Naive thymus-derived CD8-positive, alpha-beta T cell (primary cell): ENCODE measurements around the gene KRTAP12-2. TPM values are rescaled to one million over a fixed set of nuclear protein-coding genes. Genes with fewer than 3 reads are reported as not detected.
"Not testable (repeated sequence)": the region's sequence is repeated elsewhere in the genome, so short reads cannot be mapped to it uniquely, and the experiment has no call there.

Source experiments
- ATAC-seq, 2 donors: fragments of 150-1000 bp; cut with Tn5 transposase in 1 of 2; sonication (Bioruptor Pico), chemical (Tn5 transposase) in 1 of 2; 1 replicate in 1 of 2; 2 replicates in 1 of 2; pipeline ENCODE4 v1.10.0; 2021; ENCODE audit warnings: mild to moderate bottlenecking in 2 of 2, moderate library complexity in 2 of 2
- POLR2A ChIA-PET: fragments of 350-600 bp; sonication (Branson Sonifier 250); formaldehyde crosslinking; loops from one replicate; lab custom pipeline; 2021; ENCODE audit warnings: antibody characterized with exemption; lab: Charles Lee
- DNase-seq, 10 donors: peaks; one replicate each; pipeline versions ENCODE4 v3.0.0 to v3.0.0-alpha.2; 2020 to 2022
- H3K27ac Mint-ChIP-seq, 10 donors: one replicate each; pipeline ENCODE4 v1.8.0; 2020 to 2022; ENCODE audit warnings: mild to moderate bottlenecking in 10 of 10, mixed read lengths in 10 of 10, moderate library complexity in 4 of 10, inconsistent platforms in 1 of 10
- H3K27me3 Mint-ChIP-seq, 5 donors: one replicate each; pipeline ENCODE4 v1.8.0; 2021 to 2022; ENCODE audit warnings: mixed read lengths in 5 of 5
- H3K36me3 Mint-ChIP-seq, 3 donors: one replicate each; pipeline ENCODE4 v1.8.0; 2020 to 2022; ENCODE audit warnings: mixed read lengths in 3 of 3, mild to moderate bottlenecking in 2 of 3, inconsistent platforms in 1 of 3
- H3K4me1 Mint-ChIP-seq, 4 donors: one replicate each; pipeline ENCODE4 v1.8.0; 2021 to 2022; ENCODE audit warnings: mixed read lengths in 4 of 4
- H3K4me3 Mint-ChIP-seq, 10 donors: one replicate each; pipeline ENCODE4 v1.8.0; 2020 to 2022; ENCODE audit warnings: mild to moderate bottlenecking in 10 of 10, mixed read lengths in 10 of 10, moderate library complexity in 6 of 10, inconsistent platforms in 1 of 10
- H3K9me3 Mint-ChIP-seq, 9 donors: one replicate each; pipeline ENCODE4 v1.8.0; 2020 to 2022; ENCODE audit warnings: mixed read lengths in 9 of 9, mild to moderate bottlenecking in 3 of 9, inconsistent platforms in 1 of 9, moderate library complexity in 1 of 9
- polyA plus RNA-seq, 3 donors: library from polyadenylated mRNA; unstranded; fragments of 300-500 nt; fragmentation: Illumina TruSeq; gene quantifications; one replicate each; pipeline ENCODE4 v1.2.3, GENCODE V29; 2021
- total RNA-seq, 8 experiments: library from RNA in 2 of 8; stranded (reverse) in 2 of 8; gene quantifications; one replicate each; pipeline ENCODE4 v1.2.3 and lab custom pipeline; 2021 to 2026

KRTAP12-2 gene
- total and polyA plus RNA-seq, 5 experiments from 2014 or later = not detected

DNA sequence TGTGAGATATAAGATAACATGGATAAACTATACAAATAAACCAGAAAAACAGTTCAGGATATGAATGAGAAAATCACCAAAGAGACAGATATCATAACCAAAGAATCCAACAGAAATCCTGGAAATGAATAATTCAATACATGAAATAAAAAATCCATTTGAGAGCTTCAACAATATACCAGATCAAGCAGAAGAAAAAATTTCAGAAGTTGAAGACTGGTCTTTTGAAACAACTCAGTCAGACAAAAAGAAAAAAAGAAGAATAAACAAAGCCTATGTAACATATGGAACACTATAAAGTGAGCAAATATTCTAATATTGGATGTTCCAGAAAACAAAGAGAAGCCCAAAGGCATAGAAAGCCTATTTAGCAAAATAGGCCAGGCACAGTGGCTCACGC is 5.2 kb upstream of the KRTAP12-2 start:
- H3K4me1 Mint-ChIP-seq = peaks cover 0 to 5% (median 4%) of the 10 kb centered on the region in 4 donors
- H3K27me3 Mint-ChIP-seq = peaks cover 0 to 1% (median 0%) of the 10 kb centered on the region in 5 donors
- H3K27ac Mint-ChIP-seq = no peak overlapping the region
- POLR2A ChIA-PET = no interaction called here
- no peak for ATAC-seq
- peaks cover 9 to 57% (median 32%) of the 10 kb centered on the region in 9 donors for H3K9me3 Mint-ChIP-seq
- peaks cover 0 to 41% (median 23%) of the 10 kb centered on the region in 3 donors for H3K36me3 Mint-ChIP-seq
- no peak for DNase-seq
- no peak overlapping the region for H3K4me3 Mint-ChIP-seq

DNA sequence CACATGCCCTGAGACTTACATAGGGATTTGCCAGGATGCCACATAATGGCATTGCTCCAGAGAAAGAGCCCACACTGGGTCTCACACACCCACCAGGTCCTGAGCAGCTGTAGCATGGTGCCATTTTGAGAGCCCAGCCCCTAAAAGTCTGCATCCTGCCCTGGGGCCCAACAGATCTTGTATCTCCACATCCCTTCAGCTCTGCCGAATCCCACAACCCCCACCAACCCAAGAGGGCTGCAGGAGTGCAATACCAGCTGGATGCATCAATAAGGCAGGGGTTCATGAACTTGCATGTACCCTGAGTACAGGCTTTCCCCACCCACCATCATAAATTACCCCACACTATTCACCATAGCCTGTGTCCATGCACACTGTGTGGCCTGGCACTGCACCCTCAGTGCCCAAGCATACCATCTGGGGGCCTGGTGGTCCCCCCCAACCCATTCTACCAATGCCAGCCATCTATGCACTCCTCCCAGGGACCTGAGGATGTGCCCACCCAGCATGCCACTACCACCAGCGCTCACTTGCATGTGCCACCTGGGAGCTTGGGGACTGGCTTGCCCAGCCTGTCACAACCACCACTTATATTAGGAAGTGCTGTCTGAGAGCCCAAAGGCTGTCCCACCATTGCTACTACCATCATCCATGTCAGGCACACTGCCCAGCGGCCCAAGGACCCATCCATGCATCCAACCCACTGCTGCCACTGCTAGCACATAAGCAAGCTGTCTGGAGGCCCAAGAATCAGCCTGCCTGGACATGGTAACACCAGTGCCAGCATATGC is 4.1 kb upstream of the KRTAP12-2 start:
- ATAC-seq (no peak), DNase-seq (no peak)
- peaks cover 0 to 1% (median 0%) of the 10 kb centered on the region in 5 donors for H3K27me3 Mint-ChIP-seq
- H3K9me3 Mint-ChIP-seq = peaks cover 9 to 55% (median 32%) of the 10 kb centered on the region in 9 donors
- POLR2A ChIA-PET = interaction anchor here (0.6 kb wide), 1 partner anchor 116 kb away, joined by 3 read pairs; no protein-coding TSS in a partner anchor
- no peak overlapping the region for H3K4me3 Mint-ChIP-seq
- peaks cover 0 to 7% (median 3%) of the 10 kb centered on the region in 4 donors for H3K4me1 Mint-ChIP-seq
- peaks cover 0 to 39% (median 23%) of the 10 kb centered on the region in 3 donors for H3K36me3 Mint-ChIP-seq
- H3K27ac Mint-ChIP-seq = no peak overlapping the region

- no peak for ATAC-seq
- peaks cover 6 to 41% (median 18%) of the 10 kb centered on the region in 9 donors for H3K9me3 Mint-ChIP-seq
- no peak overlapping the region for H3K4me3 Mint-ChIP-seq
- H3K4me1 Mint-ChIP-seq = peaks cover 0 to 8% (median 4%) of the 10 kb centered on the region in 4 donors
- H3K27me3 Mint-ChIP-seq = no peaks in the 10 kb centered on the region
- no peak for DNase-seq
- H3K36me3 Mint-ChIP-seq = peaks cover 0 to 18% (median 15%) of the 10 kb centered on the region in 3 donors
- H3K27ac Mint-ChIP-seq = peak overlapping the region in 2 of 10 donors; percentile 44 to 72
- POLR2A ChIA-PET = interaction anchor here (1.1 kb wide), 1 partner anchor 10 kb away, joined by 3 read pairs; the partner anchor contains the start of gene KRTAP12-3
Measured at GRCh38 chr21:44667612-44668011, 885 bp upstream of the KRTAP12-2 start.

DNA sequence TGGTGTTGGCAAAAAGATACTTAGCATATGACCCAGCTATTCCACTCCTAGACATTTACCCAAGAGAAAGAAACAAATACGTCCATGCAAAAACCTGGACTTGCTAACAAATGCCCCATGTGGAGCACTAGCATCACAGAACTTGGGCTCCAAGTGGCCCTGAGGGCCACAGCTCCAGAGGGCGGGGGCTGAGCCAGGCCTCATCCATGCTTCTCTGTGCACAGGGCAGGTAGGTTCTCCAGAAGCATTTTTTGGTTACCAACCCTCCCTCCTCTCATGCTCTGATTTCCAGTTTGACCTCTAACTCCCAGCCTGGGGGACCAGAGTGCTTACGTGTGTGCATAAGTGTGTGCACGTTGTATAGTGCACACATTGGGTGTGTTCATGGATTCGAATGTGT is 2.0 kb downstream of the KRTAP12-2 start:
- POLR2A ChIA-PET = no interaction called here
- no peak for ATAC-seq
- H3K27ac Mint-ChIP-seq = peak overlapping the region in 1 of 10 donors; percentile 66
- no peak for DNase-seq
- H3K4me1 Mint-ChIP-seq = peaks cover 5 to 18% (median 9%) of the 10 kb centered on the region in 4 donors
- H3K4me3 Mint-ChIP-seq = no peak overlapping the region
- peaks cover 6 to 36% (median 12%) of the 10 kb centered on the region in 9 donors for H3K9me3 Mint-ChIP-seq
- peaks cover 0 to 3% (median 0%) of the 10 kb centered on the region in 5 donors for H3K27me3 Mint-ChIP-seq
- peaks cover 0 to 23% (median 13%) of the 10 kb centered on the region in 3 donors for H3K36me3 Mint-ChIP-seq

GRCh38 chr21:44661567-44661966 is 5.2 kb downstream of the KRTAP12-2 start:
- H3K9me3 Mint-ChIP-seq = peaks cover 6 to 38% (median 23%) of the 10 kb centered on the region in 9 donors

GRCh38 chr21:44658913-44659595 is 7.7 kb downstream of the KRTAP12-2 start:
- POLR2A ChIA-PET = interaction anchor here (0.9 to 3.1 kb wide), 6 partner anchors 10 to 52 kb away, joined by 3 to 15 read pairs (median 4); partner anchors contain the start of gene KRTAP10-9
- H3K4me3 Mint-ChIP-seq = peak overlapping the region; percentile 46 to 87 (median 82)

More at GRCh38 chr21:44661567-44661966, 5.2 kb downstream of the KRTAP12-2 start:
- Mint-ChIP-seq H3K36me3 (peaks cover 2 to 20% (median 15%) of the 10 kb centered on the region in 3 donors), H3K4me1 (peaks cover 32 to 49% (median 39%) of the 10 kb centered on the region in 4 donors), H3K4me3 (peak overlapping the region in 1 of 10 donors; percentile 14), H3K27ac (peak overlapping the region in 3 of 10 donors; percentile 34 to 84 (median 50))
- H3K27me3 Mint-ChIP-seq, ATAC-seq, DNase-seq, POLR2A ChIA-PET: not testable (repeated sequence)

DNA sequence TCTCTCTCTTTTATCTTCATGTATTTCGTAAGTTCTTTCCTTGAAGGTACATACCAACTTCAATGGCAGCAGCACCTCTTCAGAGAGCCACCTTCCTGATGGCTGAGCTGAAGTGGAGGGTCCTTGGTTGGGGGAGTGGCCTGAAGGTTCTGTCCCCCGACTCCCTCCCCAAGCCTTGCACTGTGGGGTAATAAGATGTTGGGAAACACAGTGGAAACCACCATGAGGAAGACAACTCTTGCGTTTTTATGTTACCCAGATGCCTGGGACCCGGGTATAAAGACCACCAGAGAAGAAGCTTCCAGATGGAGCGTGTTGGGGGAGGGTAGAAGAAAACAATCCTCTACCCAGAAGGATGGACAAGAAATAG is 8.2 kb downstream of the KRTAP12-2 start:
- Mint-ChIP-seq H3K27me3 (peaks cover 0 to 3% (median 0%) of the 10 kb centered on the region in 5 donors), H3K9me3 (peaks cover 8 to 56% (median 28%) of the 10 kb centered on the region in 9 donors), H3K36me3 (peaks cover 2 to 28% (median 17%) of the 10 kb centered on the region in 3 donors), H3K27ac (peak overlapping the region; percentile 91 to 99 (median 97)), H3K4me3 (peak overlapping the region; percentile 48 to 87 (median 82)), H3K4me1 (peaks cover 38 to 66% (median 65%) of the 10 kb centered on the region in 4 donors)
- DNase-seq = peak in 1 of 10 donors; percentile 11
- no peak for ATAC-seq
- POLR2A ChIA-PET = interaction anchor here (0.9 to 3.1 kb wide), 8 partner anchors 9 to 214 kb away, joined by 3 to 15 read pairs (median 4); partner anchors contain the start of gene KRTAP10-9

More at GRCh38 chr21:44658913-44659595, 7.7 kb downstream of the KRTAP12-2 start:
- Mint-ChIP-seq H3K9me3 (peaks cover 8 to 56% (median 31%) of the 10 kb centered on the region in 9 donors), H3K27ac (peak overlapping the region; percentile 91 to 99 (median 97)), H3K36me3 (peaks cover 2 to 28% (median 18%) of the 10 kb centered on the region in 3 donors), H3K27me3 (peaks cover 0 to 3% (median 0%) of the 10 kb centered on the region in 5 donors), H3K4me1 (peaks cover 38 to 61% (median 59%) of the 10 kb centered on the region in 4 donors)
- DNase-seq (peak in 7 of 10 donors; percentile 14 to 66 (median 35)), ATAC-seq (peak; percentile 5 to 9)

DNA sequence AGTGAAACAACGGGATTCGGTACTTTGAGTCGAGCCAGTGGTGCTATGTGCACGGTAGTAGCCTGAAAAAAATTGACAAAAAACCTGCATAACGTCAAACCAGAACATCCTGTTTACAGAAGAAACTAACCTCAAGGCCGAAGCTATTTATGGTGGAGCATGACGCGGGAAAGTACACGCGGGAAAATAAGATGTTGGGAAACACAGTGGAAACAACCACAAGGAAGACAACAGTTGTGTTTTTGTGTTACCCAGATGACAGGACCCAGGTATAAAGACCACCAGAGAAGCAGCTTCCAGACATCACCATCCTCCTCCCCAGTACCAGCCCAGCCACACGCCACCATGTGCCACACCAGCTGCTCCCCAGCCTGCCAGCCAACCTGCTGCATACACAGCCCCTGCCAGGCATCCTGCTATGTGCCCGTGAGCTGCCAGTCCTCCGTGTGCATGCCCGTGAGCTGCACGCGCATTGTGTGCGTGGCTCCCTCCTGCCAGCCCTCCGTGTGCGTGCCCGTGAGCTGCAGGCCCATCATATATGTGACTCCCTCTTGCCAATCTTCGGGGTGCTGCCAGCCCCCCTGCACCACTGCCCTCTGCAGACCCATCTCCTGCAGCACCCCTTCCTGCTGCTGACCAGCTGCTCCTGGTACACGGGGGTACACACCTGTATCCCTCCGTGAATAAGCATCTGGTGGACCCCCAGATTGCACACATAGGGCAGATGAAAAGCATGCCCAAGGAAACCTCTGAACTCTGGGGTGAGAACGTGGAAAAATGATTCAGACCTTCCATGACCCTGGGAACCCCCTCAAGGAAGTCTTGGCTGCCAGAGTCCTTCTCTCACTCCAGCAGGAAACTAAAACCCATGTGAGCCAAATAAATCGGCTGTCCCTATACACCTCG is 8.8 kb downstream of the KRTAP12-2 start, which contains the start of gene KRTAP12-3:
KRTAP12-3 (plus strand) TSS at position 298 of the 906 bp plus-strand sequence; CDS start at position 346, 48 bp downstream.
- H3K27me3 Mint-ChIP-seq = peaks cover 0 to 3% (median 0%) of the 10 kb centered on the region in 5 donors
- H3K4me3 Mint-ChIP-seq = peak within 1 kb of the TSS; percentile 48 to 87 (median 82)
- H3K9me3 Mint-ChIP-seq = peaks cover 4 to 51% (median 24%) of the 10 kb centered on the region in 9 donors
- H3K36me3 Mint-ChIP-seq = peaks cover 2 to 28% (median 17%) of the 10 kb centered on the region in 3 donors
- peak; percentile 63 to 74 for ATAC-seq
- POLR2A ChIA-PET = interaction anchor here (0.7 to 3.1 kb wide), 22 partner anchors 9 to 270 kb away, joined by 3 to 19 read pairs (median 4); partner anchors contain the start of genes KRTAP10-11, KRTAP10-5, KRTAP10-9 and PTTG1IP
- peaks cover 38 to 71% (median 68%) of the 10 kb centered on the region in 4 donors for H3K4me1 Mint-ChIP-seq
- DNase-seq = peak; percentile 48 to 93 (median 78)
- H3K27ac Mint-ChIP-seq = peak within 1 kb of the TSS; percentile 91 to 99 (median 97)

DNA sequence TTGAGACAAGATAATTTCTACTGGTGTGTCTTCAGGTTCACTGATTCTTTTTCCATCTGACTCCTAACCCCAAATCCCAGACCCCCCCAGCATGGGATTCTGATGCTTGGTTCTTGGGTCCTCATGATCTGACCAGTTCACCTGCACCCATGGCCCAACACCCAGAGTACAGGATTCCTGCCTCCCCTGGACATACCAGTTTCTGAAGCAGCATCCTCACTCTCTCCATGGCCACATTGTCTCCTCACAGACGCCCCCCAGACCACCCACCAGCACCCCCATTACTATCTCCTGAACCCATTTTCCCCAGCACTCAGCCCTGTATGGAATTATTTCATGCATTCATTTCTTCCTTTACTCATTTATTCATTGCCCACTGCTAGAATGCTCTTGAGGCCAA is 9.9 kb downstream of the KRTAP12-2 start:
- ATAC-seq (no peak), DNase-seq (no peak)
- POLR2A ChIA-PET = interaction anchor here (1.0 to 3.1 kb wide), 10 partner anchors 12 to 146 kb away, joined by 3 to 19 read pairs (median 5); partner anchors contain the start of genes KRTAP10-5 and KRTAP10-9
- no peaks in the 10 kb centered on the region for H3K27me3 Mint-ChIP-seq
- H3K4me1 Mint-ChIP-seq = peaks cover 40 to 75% (median 68%) of the 10 kb centered on the region in 4 donors
- H3K27ac Mint-ChIP-seq = peak overlapping the region; percentile 91 to 99 (median 97)
- H3K4me3 Mint-ChIP-seq = peak overlapping the region; percentile 48 to 87 (median 82)
- H3K9me3 Mint-ChIP-seq = peaks cover 0 to 45% (median 18%) of the 10 kb centered on the region in 9 donors
- H3K36me3 Mint-ChIP-seq = peaks cover 2 to 22% (median 17%) of the 10 kb centered on the region in 3 donors

- DNase-seq (peak in 5 of 10 donors; percentile 15 to 66 (median 37)), ATAC-seq (peak; percentile 8 to 14)
- Mint-ChIP-seq H3K27me3 (no peaks in the 10 kb centered on the region), H3K27ac (peak within 1 kb of the TSS; percentile 89 to 99 (median 95)), H3K36me3 (peaks cover 2 to 17% (median 17%) of the 10 kb centered on the region in 3 donors), H3K4me3 (peak within 1 kb of the TSS; percentile 43 to 86 (median 64)), H3K9me3 (peaks cover 0 to 44% (median 18%) of the 10 kb centered on the region in 9 donors), H3K4me1 (peaks cover 35 to 82% (median 69%) of the 10 kb centered on the region in 4 donors)
- POLR2A ChIA-PET = interaction anchor here (2.4 kb wide), 1 partner anchor 68 kb away, joined by 6 read pairs; no protein-coding TSS in a partner anchor
Measured at GRCh38 chr21:44654576-44655175, 12.1 kb downstream of the KRTAP12-2 start, which contains the start of gene KRTAP12-4. KRTAP12-4 (minus strand) TSS chr21:44654659; CDS start chr21:44654614, 45 bp downstream.
